WTC11 (cell line): ENCODE data around the gene HSDL1. TPM values are rescaled to one million over a fixed set of nuclear protein-coding genes. Genes with fewer than 3 reads are reported as not detected.
"Not testable (repeated sequence)": the region's sequence is repeated elsewhere in the genome, so short reads cannot be mapped to it uniquely, and the experiment has no call there.

Experiments
- ATAC-seq: fragments of 200-7000 bp; cut with Tn5 transposase; 2 replicates; pipeline ENCODE4 v1.10.0; 2021; ENCODE audit warnings: mild to moderate bottlenecking, moderate library complexity
- CTCF ChIA-PET: fragments of 300-600 bp; sonication (Branson Sonifier 250); formaldehyde crosslinking; loops from one replicate; lab custom pipeline; 2021; ENCODE audit warnings: antibody characterized with exemption; lab: Charles Lee
- POLR2A ChIA-PET: fragments of 350-600 bp; sonication (Branson Sonifier 250); formaldehyde crosslinking; loops from one replicate; lab custom pipeline; 2021; ENCODE audit warnings: antibody characterized with exemption; lab: Charles Lee
- DNase-seq: peaks from one replicate; pipeline ENCODE4 v3.0.0; 2021; ENCODE audit warnings: low spot score
- H3K27ac Mint-ChIP-seq: 2 replicates; pipeline ENCODE4 v1.8.0; 2021; ENCODE audit warnings: mixed read lengths
- H3K27me3 Mint-ChIP-seq: 2 replicates; pipeline ENCODE4 v1.8.0; 2021; ENCODE audit warnings: low read depth, mild to moderate bottlenecking, moderate library complexity, mixed read lengths
- H3K36me3 Mint-ChIP-seq: 2 replicates; pipeline ENCODE4 v1.8.0; 2021; ENCODE audit warnings: mixed read lengths
- H3K4me1 Mint-ChIP-seq: 2 replicates; pipeline ENCODE4 v1.8.0; 2022; ENCODE audit warnings: mixed read lengths
- H3K4me3 Mint-ChIP-seq: 2 replicates; pipeline ENCODE4 v1.8.0; 2021; ENCODE audit warnings: mild to moderate bottlenecking, moderate library complexity, mixed read lengths
- H3K9me3 Mint-ChIP-seq: 2 replicates; pipeline ENCODE4 v1.8.0; 2021; ENCODE audit warnings: mixed read lengths
- AR ChIP-seq: fragments of 250-450 bp; sonication (Bioruptor Pico); IDR thresholded peaks from 2 replicates; pipeline ENCODE4 v1.9.0; 2021; ENCODE audit warnings: mild to moderate bottlenecking
- CREB1 ChIP-seq: sonication (generic); formaldehyde crosslinking; IDR thresholded peaks from 2 replicates; pipeline ENCODE4 v1.8.0; 2023; ENCODE audit warnings: mild to moderate bottlenecking, missing genetic modification reagents
- CTCF ChIP-seq: fragments of 200-600 bp; IDR thresholded peaks from 2 replicates; pipeline ENCODE4 v1.8.0; 2022; ENCODE audit warnings: antibody characterized with exemption
- E2F1 ChIP-seq: sonication (generic); formaldehyde crosslinking; IDR thresholded peaks from 2 replicates; pipeline ENCODE4 v1.8.0; 2022; ENCODE audit warnings: mild to moderate bottlenecking, missing genetic modification reagents
- E2F4 ChIP-seq: sonication (generic); formaldehyde crosslinking; IDR thresholded peaks from 2 replicates; pipeline ENCODE4 v1.8.1; 2022; ENCODE audit warnings: low read depth, mild to moderate bottlenecking, moderate library complexity, missing genetic modification reagents, borderline replicate concordance
- FOXJ3 ChIP-seq: sonication (generic); formaldehyde crosslinking; IDR thresholded peaks from 2 replicates; pipeline ENCODE4 v1.9.0; 2021; ENCODE audit warnings: missing genetic modification reagents, mild to moderate bottlenecking, borderline replicate concordance
- FOXK1 ChIP-seq: sonication (generic); formaldehyde crosslinking; IDR thresholded peaks from 2 replicates; pipeline ENCODE4 v1.8.0; 2022; ENCODE audit warnings: mild to moderate bottlenecking, moderate library complexity, missing genetic modification reagents
- FOXP1 ChIP-seq: sonication (generic); formaldehyde crosslinking; IDR thresholded peaks from 2 replicates; pipeline ENCODE4 v1.8.0; 2022; ENCODE audit warnings: missing genetic modification reagents, mild to moderate bottlenecking, moderate library complexity, borderline replicate concordance
- GTF2I ChIP-seq: fragments of 250-450 bp; sonication (Bioruptor Pico); conservative IDR thresholded peaks from 2 replicates; pipeline ENCODE4 v1.4.0; 2021; ENCODE audit warnings: mild to moderate bottlenecking
- MLX ChIP-seq: sonication (generic); formaldehyde crosslinking; IDR thresholded peaks from 2 replicates; pipeline ENCODE4 v1.8.1; 2023; ENCODE audit warnings: mild to moderate bottlenecking, missing genetic modification reagents, moderate library complexity
- MXD4 ChIP-seq: fragments of 250-450 bp; sonication (Bioruptor Pico); IDR thresholded peaks from 2 replicates; pipeline ENCODE4 v1.8.0; 2021; ENCODE audit warnings: mild to moderate bottlenecking, moderate library complexity, borderline replicate concordance
- NFE2L1 ChIP-seq: sonication (generic); formaldehyde crosslinking; IDR thresholded peaks from 2 replicates; pipeline ENCODE4 v1.8.1; 2023; ENCODE audit warnings: missing genetic modification reagents
- NR3C1 ChIP-seq: sonication (generic); formaldehyde crosslinking; conservative IDR thresholded peaks from 2 replicates; pipeline ENCODE4 v1.8.1; 2023; ENCODE audit warnings: low read depth, mild to moderate bottlenecking, missing genetic modification reagents
- SOX15 ChIP-seq: fragments of 250-450 bp; sonication (Bioruptor Pico); IDR thresholded peaks from 2 replicates; pipeline ENCODE4 v1.9.0; 2021; ENCODE audit warnings: mild to moderate bottlenecking
- SP1 ChIP-seq: sonication (generic); formaldehyde crosslinking; conservative IDR thresholded peaks from 2 replicates; pipeline ENCODE4 v1.8.1; 2022; ENCODE audit warnings: missing genetic modification reagents
- ZNF121 ChIP-seq: sonication (generic); formaldehyde crosslinking; IDR thresholded peaks from 2 replicates; pipeline ENCODE4 v1.8.0; 2023; ENCODE audit warnings: missing genetic modification reagents
- ZNF232 ChIP-seq: sonication (generic); formaldehyde crosslinking; IDR thresholded peaks from 2 replicates; pipeline ENCODE4 v1.8.0; 2022; ENCODE audit warnings: mild to moderate bottlenecking, missing genetic modification reagents
- ZNF423 ChIP-seq: fragments of 250-450 bp; sonication (Bioruptor Pico); IDR thresholded peaks from 2 replicates; pipeline ENCODE4 v2.1.2; 2022; ENCODE audit warnings: mild to moderate bottlenecking, moderate library complexity
- ZNF425 ChIP-seq: fragments of 250-450 bp; sonication (Bioruptor Pico); conservative IDR thresholded peaks from 2 replicates; pipeline ENCODE4 v1.9.0; 2021; ENCODE audit warnings: mild to moderate bottlenecking
- ZSCAN18 ChIP-seq: fragments of 250-450 bp; sonication (Bioruptor Pico); IDR thresholded peaks from 2 replicates; pipeline ENCODE4 v2.1.2; 2022; ENCODE audit warnings: mild to moderate bottlenecking, moderate library complexity
- total RNA-seq: library from RNA; stranded (reverse); gene quantifications from 3 replicates; pipeline ENCODE4 v1.2.3, GENCODE V29; 2021

The HSDL1 gene
- total RNA-seq, 1 experiment from 2014 or later = 48.6 TPM

GRCh38 chr16:84119368-84119767 lies 25.6 kb downstream of the HSDL1 start:
- peaks cover 11% of the 10 kb centered on the region for H3K4me1 Mint-ChIP-seq
- CTCF ChIA-PET = no interaction called here
- POLR2A ChIA-PET = no interaction called here

GRCh38 chr16:84118315-84118714 lies 26.7 kb downstream of the HSDL1 start:
- DNase-seq, CTCF ChIA-PET, POLR2A ChIA-PET, H3K27ac Mint-ChIP-seq, H3K27me3 Mint-ChIP-seq, H3K9me3 Mint-ChIP-seq, ATAC-seq: not testable (repeated sequence)
- TF ChIP-seq ZNF121 (CRISPR knock-in tag) = peak; percentile 81
- peak overlapping the region; percentile 47 for H3K4me3 Mint-ChIP-seq
- H3K36me3 Mint-ChIP-seq = peaks cover 12% of the 10 kb centered on the region
- H3K4me1 Mint-ChIP-seq = peaks cover 11% of the 10 kb centered on the region

More at GRCh38 chr16:84119368-84119767, 25.6 kb downstream of the HSDL1 start:
- no peak for DNase-seq
- Mint-ChIP-seq H3K36me3 (peaks cover 18% of the 10 kb centered on the region), H3K27me3 (no peaks in the 10 kb centered on the region), H3K9me3 (no peaks in the 10 kb centered on the region), H3K27ac (no peak overlapping the region; the same call in 1 of the 2 replicates), H3K4me3 (no peak overlapping the region)
- no peak for ATAC-seq
- TF ChIP-seq FOXP1 (CRISPR knock-in tag) (no peak), MLX (CRISPR knock-in tag) (no peak), NR3C1 (CRISPR knock-in tag) (no peak)

GRCh38 chr16:84117494-84117843 lies 27.5 kb downstream of the HSDL1 start:
- Mint-ChIP-seq H3K4me1 (peaks cover 11% of the 10 kb centered on the region), H3K27me3 (no peaks in the 10 kb centered on the region), H3K36me3 (peaks cover 5% of the 10 kb centered on the region), H3K9me3 (no peaks in the 10 kb centered on the region), H3K27ac (peak overlapping the region; percentile 13), H3K4me3 (peak overlapping the region; percentile 86)
- ChIA-PET POLR2A (interaction anchor here (1.3 kb wide), 2 partner anchors 28 to 103 kb away, joined by 5 to 7 read pairs; partner anchors contain the start of genes DNAAF1 and HSDL1), CTCF (interaction anchor here (0.8 to 2.4 kb wide), 14 partner anchors 11 to 1094 kb away, joined by 3 to 29 read pairs (median 6); partner anchors contain the start of genes DNAAF1, HSDL1 and TAF1C)
- ATAC-seq = no peak
- no peak for DNase-seq
- TF ChIP-seq NFE2L1 (no peak), ZNF423 (no peak), E2F4 (no peak), GTF2I (CRISPR knock-in tag) (no peak), CTCF (no peak), ZNF232 (CRISPR knock-in tag) (no peak), FOXJ3 (no peak), E2F1 (no peak), FOXK1 (CRISPR knock-in tag) (no peak), MXD4 (CRISPR knock-in tag) (no peak), ZSCAN18 (CRISPR knock-in tag) (no peak), ZNF425 (CRISPR knock-in tag) (no peak), NR3C1 (CRISPR knock-in tag) (no peak), CREB1 (CRISPR knock-in tag) (no peak), SOX15 (CRISPR knock-in tag) (no peak), AR (CRISPR knock-in tag) (no peak), SP1 (CRISPR knock-in tag) (no peak)
